Panc1 (cell line): ENCODE measurements around the gene IFNA5. TPM values are rescaled to one million over a fixed set of nuclear protein-coding genes. Genes with fewer than 3 reads are reported as not detected.
A peak's percentile ranks its signal among the peaks of the same experiment; 100 is the strongest.

Experiments used
- ATAC-seq: fragments of 200-7000 bp; cut with Tn5 transposase; 2 replicates; pipeline ENCODE4 v1.9.1; 2020; ENCODE audit warnings: mild to moderate bottlenecking, moderate library complexity
- BruUV-seq: library from RNA; stranded (reverse); fragments of 400-500 nt; replicated peaks from 2 replicates; lab custom pipeline; 2021; lab: Mats Ljungman, UMichigan
- CTCF ChIA-PET: fragments of 300-600 bp; sonication (Branson Sonifier 250); formaldehyde crosslinking; loops from one replicate; lab custom pipeline; 2022; ENCODE audit warnings: antibody characterized with exemption; lab: Charles Lee
- POLR2A ChIA-PET: fragments of 300-600 bp; sonication (Branson Sonifier 250); formaldehyde crosslinking; loops from one replicate; lab custom pipeline; 2022; ENCODE audit warnings: antibody characterized with exemption; lab: Charles Lee
- DNase-seq: peaks from one replicate; pipeline ENCODE4 v3.0.0-alpha.2; 2010; ENCODE audit warnings: low read depth, low spot score
- H3K27ac ChIP-seq: 2 replicates; pipeline ENCODE4 v1.5.1; 2011; ENCODE audit warnings: mild to moderate bottlenecking, low read length, inconsistent platforms
- H3K27me3 ChIP-seq: fragments of 200-500 bp; sonication (Bioruptor generic); 2 replicates; pipeline ENCODE4 v1.6.0; 2014; ENCODE audit warnings: low read length, inconsistent platforms; ENCODE audit not compliant: control insufficient read depth, insufficient read depth
- H3K36me3 ChIP-seq: fragments of 200-500 bp; sonication (Bioruptor generic); 2 replicates; pipeline ENCODE4 v1.5.1; 2014; ENCODE audit warnings: inconsistent platforms, mild to moderate bottlenecking, low read length, moderate library complexity; ENCODE audit not compliant: control insufficient read depth, insufficient read depth
- H3K4me1 ChIP-seq: 2 replicates; pipeline ENCODE4 v1.5.1; 2011; ENCODE audit warnings: inconsistent platforms, mild to moderate bottlenecking, low read length, moderate library complexity; ENCODE audit not compliant: control insufficient read depth, insufficient read depth
- H3K4me3 ChIP-seq, 2 experiments: 2 replicates each; pipeline ENCODE4 v1.5.1; 2011 to 2012; ENCODE audit warnings: low read depth in 2 of 2, low read length in 2 of 2, mild to moderate bottlenecking in 2 of 2, inconsistent platforms in 1 of 2, moderate library complexity in 1 of 2
- H3K9me3 ChIP-seq: fragments of 200-500 bp; sonication (Bioruptor generic); 2 replicates; pipeline ENCODE4 v1.5.1; 2014; ENCODE audit warnings: low read depth, mild to moderate bottlenecking, inconsistent platforms, low read length, moderate library complexity; ENCODE audit not compliant: control insufficient read depth, insufficient read depth
- POLR2AphosphoS5 ChIP-seq: IDR thresholded peaks from 2 replicates; pipeline ENCODE4 v1.6.1; 2012; ENCODE audit warnings: mild to moderate bottlenecking, low read depth, low read length, moderate library complexity
- SIN3A ChIP-seq: IDR thresholded peaks from 2 replicates; pipeline ENCODE4 v1.6.1; 2012; ENCODE audit warnings: low read depth, mild to moderate bottlenecking, low read length, moderate library complexity, borderline replicate concordance; ENCODE audit not compliant: insufficient read depth
- TCF7L2 ChIP-seq: IDR thresholded peaks from 2 replicates; pipeline ENCODE4 v1.6.1; 2011; ENCODE audit warnings: mild to moderate bottlenecking, low read depth, low read length, inconsistent platforms
- in situ Hi-C: cut with HindIII; loops from 2 replicates; pipeline ENCODE4 v1.10.0; 2016; ENCODE audit warnings: low sequenced_read_pairs, low pct_unique_long_range_greater_than_20kb
- intact Hi-C: fragments of 100-400 bp; cut with micrococcal nuclease; formaldehyde crosslinking; loops from one replicate; pipeline ENCODE4 v1.10.0; 2022; ENCODE audit not compliant: unreplicated experiment
- total RNA-seq: library from RNA; stranded (reverse); gene quantifications from one replicate; pipeline ENCODE4 v1.2.1, GENCODE V29; 2021; ENCODE audit not compliant: unreplicated experiment
- TF ChIP-seq, protein P1 (sequence below): fragments of 450-650 bp; IDR thresholded peaks from 2 replicates; pipeline ENCODE4 v1.5.1; 2017; ENCODE audit warnings: mild to moderate bottlenecking
- TF ChIP-seq, protein P2 (sequence below), 2 experiments: IDR thresholded peaks; 2 replicates each; pipeline ENCODE4 v1.6.1; 2011 to 2012; ENCODE audit warnings: low read depth in 2 of 2, control low read depth in 1 of 2, low read length in 1 of 2, mild to moderate bottlenecking in 1 of 2, moderate library complexity in 1 of 2; ENCODE audit not compliant: insufficient read depth in 1 of 2

Gene IFNA5
- total RNA-seq, 1 experiment from 2014 or later: not detected

DNA sequence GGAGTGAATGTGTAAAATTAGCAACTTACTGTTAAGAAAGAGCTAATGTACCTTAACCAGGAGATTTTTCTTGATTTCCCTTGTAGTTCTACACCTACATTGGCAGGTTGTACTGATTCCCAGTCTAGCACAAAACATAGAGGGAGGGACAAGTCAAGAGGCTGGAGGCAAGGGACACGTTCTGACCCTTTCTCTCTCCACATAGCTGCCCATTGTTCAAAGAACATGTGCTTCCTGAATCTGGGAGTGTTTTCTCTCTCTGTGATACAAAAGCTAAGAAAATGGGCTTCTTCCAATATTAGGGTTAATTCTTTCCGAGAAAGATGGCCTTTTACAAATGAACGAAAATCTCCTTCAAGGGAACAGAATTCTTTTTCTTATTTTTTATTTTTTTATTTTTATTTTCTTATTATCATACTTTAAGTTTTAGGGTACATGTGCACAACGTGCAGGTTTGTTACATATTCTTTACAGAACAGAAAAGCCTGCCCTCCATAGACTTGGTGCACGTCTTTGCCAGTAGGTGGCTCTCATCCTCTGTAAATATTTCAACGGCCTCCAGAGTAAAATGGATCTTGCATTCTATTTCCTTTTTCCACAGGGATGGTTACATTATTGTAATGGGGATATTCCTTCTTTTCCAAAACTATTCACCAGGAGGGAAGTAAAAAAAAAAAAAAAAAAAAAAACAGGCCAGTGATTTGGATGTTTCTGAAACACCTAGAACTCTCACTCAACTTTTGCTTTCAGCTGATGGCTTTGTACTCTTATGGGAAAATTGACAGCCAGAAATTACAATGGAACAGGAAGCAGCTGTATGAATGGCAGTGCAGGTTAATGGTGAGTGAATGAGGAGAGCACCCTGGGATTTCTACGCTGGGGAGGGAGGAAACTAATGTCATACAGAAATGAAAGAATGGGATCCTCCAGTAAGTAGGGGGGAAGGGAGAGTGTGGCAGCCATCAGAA is 13.1 kb upstream of the IFNA5 start:
- ChIA-PET POLR2A (no interaction called here), CTCF (interaction anchor here (0.6 kb wide), 3 partner anchors 79 to 472 kb away, joined by 3 to 8 read pairs (median 3); no protein-coding TSS in a partner anchor)
- no peak overlapping the region for H3K4me3 ChIP-seq
- ATAC-seq: no peak
- no TSS peak for BruUV-seq
- no peaks in the 10 kb centered on the region for H3K9me3 ChIP-seq
- H3K27me3 ChIP-seq: no peaks in the 10 kb centered on the region
- DNase-seq: no peak
- TF ChIP-seq, protein P1, sequence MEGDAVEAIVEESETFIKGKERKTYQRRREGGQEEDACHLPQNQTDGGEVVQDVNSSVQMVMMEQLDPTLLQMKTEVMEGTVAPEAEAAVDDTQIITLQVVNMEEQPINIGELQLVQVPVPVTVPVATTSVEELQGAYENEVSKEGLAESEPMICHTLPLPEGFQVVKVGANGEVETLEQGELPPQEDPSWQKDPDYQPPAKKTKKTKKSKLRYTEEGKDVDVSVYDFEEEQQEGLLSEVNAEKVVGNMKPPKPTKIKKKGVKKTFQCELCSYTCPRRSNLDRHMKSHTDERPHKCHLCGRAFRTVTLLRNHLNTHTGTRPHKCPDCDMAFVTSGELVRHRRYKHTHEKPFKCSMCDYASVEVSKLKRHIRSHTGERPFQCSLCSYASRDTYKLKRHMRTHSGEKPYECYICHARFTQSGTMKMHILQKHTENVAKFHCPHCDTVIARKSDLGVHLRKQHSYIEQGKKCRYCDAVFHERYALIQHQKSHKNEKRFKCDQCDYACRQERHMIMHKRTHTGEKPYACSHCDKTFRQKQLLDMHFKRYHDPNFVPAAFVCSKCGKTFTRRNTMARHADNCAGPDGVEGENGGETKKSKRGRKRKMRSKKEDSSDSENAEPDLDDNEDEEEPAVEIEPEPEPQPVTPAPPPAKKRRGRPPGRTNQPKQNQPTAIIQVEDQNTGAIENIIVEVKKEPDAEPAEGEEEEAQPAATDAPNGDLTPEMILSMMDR: peak; percentile 36; the same call in 1 of the 2 replicates
- TF ChIP-seq SIN3A: no peak
- no peaks in the 10 kb centered on the region for H3K4me1 ChIP-seq
- H3K27ac ChIP-seq: no peak overlapping the region
- H3K36me3 ChIP-seq: no peaks in the 10 kb centered on the region
- in situ Hi-C loops: no loop called here
- intact Hi-C loops: loop anchor here (10.0 kb wide), 1 partner anchor 467 kb away; no protein-coding TSS in a partner anchor

DNA sequence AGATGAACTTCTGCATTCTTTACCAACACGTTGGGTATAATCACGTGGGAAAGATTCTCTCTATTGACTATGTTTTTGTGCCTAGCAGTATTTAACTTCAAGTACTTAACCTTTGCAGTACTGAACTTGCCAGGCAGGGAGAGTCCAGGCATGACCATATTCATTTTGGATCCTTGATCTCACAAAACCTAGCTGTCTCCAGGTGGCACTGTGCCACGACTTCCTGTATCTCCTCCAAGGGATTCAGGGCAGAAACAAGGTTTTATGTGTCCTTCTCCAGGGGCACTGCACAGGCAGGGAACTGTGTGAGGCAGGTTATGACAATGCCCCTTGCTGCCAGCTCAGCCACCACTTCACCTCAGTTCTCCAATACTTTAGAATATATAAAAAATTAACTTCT is 11.7 kb upstream of the IFNA5 start:
- no peaks in the 10 kb centered on the region for H3K4me1 ChIP-seq
- H3K9me3 ChIP-seq: no peaks in the 10 kb centered on the region
- H3K36me3 ChIP-seq: no peaks in the 10 kb centered on the region
- ATAC-seq: no peak
- H3K27me3 ChIP-seq: no peaks in the 10 kb centered on the region
- ChIA-PET CTCF (no interaction called here), POLR2A (no interaction called here)
- no TSS peak for BruUV-seq
- H3K4me3 ChIP-seq: no peak overlapping the region
- in situ Hi-C loops (no loop called here), intact Hi-C loops (loop anchor here (10.0 kb wide), 1 partner anchor 468 kb away; no protein-coding TSS in a partner anchor)
- DNase-seq: no peak
- H3K27ac ChIP-seq: no peak overlapping the region
- TF ChIP-seq SIN3A: no peak
- no peak for TF ChIP-seq TCF7L2
- TF ChIP-seq, protein P2, sequence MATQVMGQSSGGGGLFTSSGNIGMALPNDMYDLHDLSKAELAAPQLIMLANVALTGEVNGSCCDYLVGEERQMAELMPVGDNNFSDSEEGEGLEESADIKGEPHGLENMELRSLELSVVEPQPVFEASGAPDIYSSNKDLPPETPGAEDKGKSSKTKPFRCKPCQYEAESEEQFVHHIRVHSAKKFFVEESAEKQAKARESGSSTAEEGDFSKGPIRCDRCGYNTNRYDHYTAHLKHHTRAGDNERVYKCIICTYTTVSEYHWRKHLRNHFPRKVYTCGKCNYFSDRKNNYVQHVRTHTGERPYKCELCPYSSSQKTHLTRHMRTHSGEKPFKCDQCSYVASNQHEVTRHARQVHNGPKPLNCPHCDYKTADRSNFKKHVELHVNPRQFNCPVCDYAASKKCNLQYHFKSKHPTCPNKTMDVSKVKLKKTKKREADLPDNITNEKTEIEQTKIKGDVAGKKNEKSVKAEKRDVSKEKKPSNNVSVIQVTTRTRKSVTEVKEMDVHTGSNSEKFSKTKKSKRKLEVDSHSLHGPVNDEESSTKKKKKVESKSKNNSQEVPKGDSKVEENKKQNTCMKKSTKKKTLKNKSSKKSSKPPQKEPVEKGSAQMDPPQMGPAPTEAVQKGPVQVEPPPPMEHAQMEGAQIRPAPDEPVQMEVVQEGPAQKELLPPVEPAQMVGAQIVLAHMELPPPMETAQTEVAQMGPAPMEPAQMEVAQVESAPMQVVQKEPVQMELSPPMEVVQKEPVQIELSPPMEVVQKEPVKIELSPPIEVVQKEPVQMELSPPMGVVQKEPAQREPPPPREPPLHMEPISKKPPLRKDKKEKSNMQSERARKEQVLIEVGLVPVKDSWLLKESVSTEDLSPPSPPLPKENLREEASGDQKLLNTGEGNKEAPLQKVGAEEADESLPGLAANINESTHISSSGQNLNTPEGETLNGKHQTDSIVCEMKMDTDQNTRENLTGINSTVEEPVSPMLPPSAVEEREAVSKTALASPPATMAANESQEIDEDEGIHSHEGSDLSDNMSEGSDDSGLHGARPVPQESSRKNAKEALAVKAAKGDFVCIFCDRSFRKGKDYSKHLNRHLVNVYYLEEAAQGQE (IDR thresholded peaks at IDR 0.05; ENCODE audit: insufficient read depth in 1 of 2, low read depth in 2 of 2, low read length in 1 of 2): no peak
- TF ChIP-seq POLR2AphosphoS5: no peak
- TF ChIP-seq, protein P1: no peak
